GM18870 (cell line): ENCODE measurements around the gene MAP4K4.
A peak's percentile ranks its signal among the peaks of the same experiment; 100 is the strongest.

Experiments used
- ATAC-seq: cut with Tn5 transposase; IDR thresholded peaks from one replicate; pipeline ENCODE4 v1.9.1; 2021; ENCODE audit warnings: moderate library complexity; ENCODE audit not compliant: unreplicated experiment

MAP4K4 gene

GRCh38 chr2:101830146-101830545 lies 132.6 kb downstream of the MAP4K4 start:
- ATAC-seq: no peak

DNA sequence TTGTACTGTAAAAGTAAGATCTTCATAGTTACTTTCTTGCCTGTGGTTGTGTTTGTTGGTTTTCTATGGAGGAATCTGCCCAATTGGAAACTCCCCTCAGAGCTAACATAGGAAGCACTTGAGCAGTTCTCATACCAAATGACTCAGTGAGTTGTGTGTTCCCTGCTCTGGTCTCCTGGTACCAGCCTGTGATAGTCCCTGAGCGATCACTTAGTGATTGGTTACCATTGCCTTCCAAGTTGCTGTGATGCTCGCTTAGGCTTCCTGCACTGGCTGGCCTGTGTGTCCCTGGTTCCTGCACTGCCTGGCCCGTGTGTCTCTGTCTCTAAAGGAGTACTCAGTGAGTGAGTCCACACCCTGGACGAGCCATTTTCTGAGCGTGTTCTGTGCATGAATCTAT lies 133.0 kb downstream of the MAP4K4 start:
- ATAC-seq: no peak

- ATAC-seq: peak; percentile 49
Measured at GRCh38 chr2:101831351-101831865, 133.9 kb downstream of the MAP4K4 start.

DNA sequence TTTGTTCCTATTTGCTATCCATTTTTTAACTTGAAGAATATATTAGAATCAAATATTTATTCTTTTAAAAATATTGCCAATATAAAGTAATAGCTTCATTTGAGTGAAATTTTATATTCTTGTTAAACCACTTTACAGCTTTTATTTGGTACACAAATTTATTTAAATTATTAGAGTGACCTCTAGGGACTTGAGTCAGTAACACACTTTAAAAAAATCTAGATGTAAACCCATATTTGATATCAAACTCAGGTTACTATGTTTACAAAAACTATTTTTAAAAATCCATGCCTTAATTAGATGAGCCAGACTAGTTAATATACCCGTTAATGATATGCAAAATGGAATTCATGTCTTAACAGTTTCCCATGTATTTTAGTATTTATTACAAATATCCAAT lies 134.6 kb downstream of the MAP4K4 start:
- no peak for ATAC-seq

- no peak for ATAC-seq
Measured at GRCh38 chr2:101833890-101834523, 136.5 kb downstream of the MAP4K4 start.

GRCh38 chr2:101837354-101837753 lies 139.8 kb downstream of the MAP4K4 start:
- no peak for ATAC-seq

DNA sequence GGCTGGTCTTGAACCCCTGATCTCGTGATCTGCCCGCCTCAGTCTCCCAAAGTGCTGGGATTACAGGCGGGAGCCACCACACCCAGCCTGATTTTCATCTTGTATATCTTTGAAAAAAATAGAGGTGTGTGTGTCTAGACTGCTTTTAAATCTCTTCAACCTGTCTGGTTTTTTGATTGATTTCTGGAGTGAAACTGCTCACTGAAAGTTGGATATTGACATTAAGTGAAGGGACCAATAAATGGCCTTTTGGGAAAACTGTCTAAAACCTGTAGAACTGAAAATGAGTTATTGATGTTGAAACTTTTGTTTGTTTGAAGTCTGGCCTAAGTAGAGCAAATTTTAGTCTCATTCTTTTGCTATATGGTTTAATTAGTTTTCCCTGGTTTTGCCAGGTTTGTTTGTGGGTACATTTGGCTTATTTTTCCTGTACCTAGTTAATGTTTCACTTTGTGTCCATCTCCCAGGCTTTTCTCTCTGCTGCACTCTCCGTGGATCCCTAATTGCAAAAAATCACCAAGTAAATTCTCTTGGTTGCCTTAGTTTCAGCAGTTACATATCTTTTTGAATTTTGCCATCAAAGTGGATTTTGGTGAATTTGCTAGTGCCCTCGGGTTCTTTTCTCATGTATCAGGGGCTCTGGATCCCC lies 144.3 kb downstream of the MAP4K4 start:
- ATAC-seq: no peak

DNA sequence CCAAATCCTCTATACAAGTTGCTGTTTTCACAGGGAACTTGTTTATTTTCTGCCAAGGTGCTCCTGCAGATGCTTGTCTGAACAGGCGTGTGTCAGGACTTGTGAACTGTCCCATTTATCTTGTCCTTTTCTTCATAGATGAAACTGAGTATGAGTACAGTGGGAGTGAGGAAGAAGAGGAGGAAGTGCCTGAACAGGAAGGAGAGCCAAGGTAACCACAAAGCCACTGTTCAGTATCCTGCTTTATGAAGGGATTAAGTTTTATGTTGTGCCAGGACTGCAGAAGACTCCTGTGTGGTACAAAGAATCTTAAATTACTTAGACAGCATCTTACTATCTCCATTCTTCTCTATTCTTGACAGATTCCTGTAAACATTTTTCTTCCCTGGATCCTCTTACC lies 145.0 kb downstream of the MAP4K4 start:
- ATAC-seq: no peak

DNA sequence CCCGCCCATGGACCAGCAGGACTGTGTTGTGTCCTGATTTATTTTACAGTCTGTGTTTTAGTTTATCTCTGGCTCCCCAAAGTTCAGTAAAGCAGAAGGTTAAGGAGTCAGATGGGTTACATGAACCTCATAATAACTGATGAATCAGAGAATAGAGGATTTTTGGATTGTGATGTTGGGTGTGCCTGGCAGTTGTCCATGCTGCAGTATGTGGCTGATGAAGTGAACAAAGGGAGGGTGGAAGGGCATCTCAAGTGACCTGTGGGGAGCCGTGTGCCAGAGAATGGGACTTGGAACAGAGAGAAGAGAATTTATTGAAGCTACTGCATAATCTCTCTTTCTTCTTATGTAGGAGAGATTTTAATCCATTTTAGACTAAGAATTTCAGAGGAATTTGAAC lies 145.5 kb downstream of the MAP4K4 start:
- ATAC-seq: no peak

DNA sequence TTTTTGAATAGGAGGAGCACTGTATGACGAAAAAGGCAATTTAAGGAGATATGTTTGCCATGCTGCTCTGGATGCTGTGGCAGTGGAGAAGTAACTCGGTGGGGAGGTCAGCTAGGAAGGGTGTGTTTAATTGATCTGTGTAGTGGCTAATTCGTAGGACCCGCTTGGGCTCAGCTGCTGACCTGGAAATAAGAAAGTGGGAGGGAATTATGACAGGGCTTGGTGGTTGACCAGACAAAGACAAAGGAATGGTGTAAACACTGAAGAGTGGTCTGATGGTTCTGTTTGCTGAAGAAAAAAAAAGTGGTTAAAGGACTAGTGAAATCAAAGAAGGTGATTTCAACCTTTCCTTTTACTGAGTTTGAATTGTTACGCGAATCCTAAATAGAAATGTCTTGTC lies 146.0 kb downstream of the MAP4K4 start:
- no peak for ATAC-seq

DNA sequence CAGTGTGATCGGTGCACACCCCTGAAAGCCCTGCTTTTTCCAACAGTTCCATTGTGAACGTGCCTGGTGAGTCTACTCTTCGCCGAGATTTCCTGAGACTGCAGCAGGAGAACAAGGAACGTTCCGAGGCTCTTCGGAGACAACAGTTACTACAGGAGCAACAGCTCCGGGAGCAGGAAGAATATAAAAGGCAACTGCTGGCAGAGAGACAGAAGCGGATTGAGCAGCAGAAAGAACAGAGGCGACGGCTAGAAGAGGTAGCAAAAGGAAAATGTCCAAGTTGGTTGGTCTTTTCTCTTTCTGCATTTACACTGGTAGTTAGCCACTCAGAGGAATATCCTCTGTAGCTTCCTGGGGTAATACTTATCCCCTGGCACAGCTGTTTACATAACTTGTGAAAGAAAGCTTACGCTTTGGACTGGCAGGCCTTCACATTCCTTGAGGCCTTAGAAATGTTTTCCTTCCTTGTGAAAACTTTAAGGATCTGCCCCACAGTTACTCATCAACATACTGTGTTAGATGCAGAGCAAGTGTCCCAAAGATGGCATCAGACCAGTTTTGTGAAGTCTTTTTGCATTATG lies 146.6 kb downstream of the MAP4K4 start:
- ATAC-seq: no peak

DNA sequence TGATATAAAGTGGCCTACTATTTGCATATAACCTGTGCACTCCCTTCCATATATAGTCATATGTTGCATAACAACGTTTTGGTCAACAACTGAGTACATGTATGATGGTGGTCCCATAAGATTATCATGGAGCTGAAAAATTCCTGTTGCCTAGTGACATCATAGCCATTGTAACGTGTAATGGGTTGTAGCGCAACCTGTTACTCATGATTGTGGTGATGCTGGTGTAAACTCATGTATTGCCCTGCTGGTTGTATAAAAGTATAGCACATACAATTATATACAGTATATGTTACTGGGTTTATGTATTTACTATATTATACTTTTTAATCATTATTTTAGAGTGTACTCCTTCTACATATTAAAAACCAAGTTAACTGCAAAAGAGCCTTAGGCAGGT lies 149.5 kb downstream of the MAP4K4 start:
- ATAC-seq: no peak

GRCh38 chr2:101847661-101848339 lies 150.3 kb downstream of the MAP4K4 start:
- no peak for ATAC-seq

GRCh38 chr2:101848769-101849410 lies 151.4 kb downstream of the MAP4K4 start:
- ATAC-seq: no peak

GRCh38 chr2:101850450-101850849 lies 152.9 kb downstream of the MAP4K4 start:
- no peak for ATAC-seq

- ATAC-seq: no peak
Measured at GRCh38 chr2:101850991-101851390, 153.5 kb downstream of the MAP4K4 start.

GRCh38 chr2:101852824-101853223 lies 155.3 kb downstream of the MAP4K4 start:
- ATAC-seq: no peak

GRCh38 chr2:101854877-101855276 lies 157.4 kb downstream of the MAP4K4 start:
- no peak for ATAC-seq

- ATAC-seq: no peak
Measured at GRCh38 chr2:101855776-101856175, 158.3 kb downstream of the MAP4K4 start.

DNA sequence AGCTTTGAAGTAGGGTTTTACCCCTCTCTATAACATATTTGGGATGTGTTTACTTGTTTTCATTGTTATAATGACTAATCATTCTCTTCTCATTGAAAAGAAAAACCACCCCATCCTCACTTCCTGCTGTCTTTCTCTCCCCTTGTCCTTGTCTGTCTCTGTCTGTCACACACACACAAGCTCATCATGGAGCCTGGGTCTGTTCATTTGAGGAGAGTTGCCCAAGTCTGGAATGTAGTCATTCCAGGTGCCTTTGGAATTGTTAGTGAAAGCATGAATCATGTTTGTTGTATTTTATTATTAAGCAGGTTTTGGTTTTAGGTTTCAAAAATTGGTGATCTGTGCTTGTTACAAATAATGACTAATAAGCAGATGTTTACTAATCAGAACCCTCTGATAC lies 160.7 kb downstream of the MAP4K4 start:
- no peak for ATAC-seq

DNA sequence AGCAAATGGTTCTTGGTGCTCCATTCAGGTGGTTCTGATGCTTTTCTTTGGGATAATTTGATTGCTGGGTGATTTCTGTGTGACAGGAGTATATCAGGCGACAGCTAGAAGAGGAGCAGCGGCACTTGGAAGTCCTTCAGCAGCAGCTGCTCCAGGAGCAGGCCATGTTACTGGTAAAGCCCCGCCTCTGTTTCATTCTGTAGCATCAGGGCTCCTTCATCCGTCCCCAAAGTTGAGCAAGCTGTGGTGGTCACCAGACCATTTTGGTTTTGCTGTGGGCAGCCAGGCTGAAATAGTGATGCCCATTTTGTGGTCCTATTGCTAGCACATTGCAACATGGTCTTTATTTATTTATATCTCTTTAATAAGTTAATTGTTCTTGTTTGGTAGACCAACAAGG lies 161.4 kb downstream of the MAP4K4 start:
- no peak for ATAC-seq
